ENCODE results near the gene RCCD1.
A peak's percentile ranks its signal among the peaks of the same experiment; 100 is the strongest.

DNA sequence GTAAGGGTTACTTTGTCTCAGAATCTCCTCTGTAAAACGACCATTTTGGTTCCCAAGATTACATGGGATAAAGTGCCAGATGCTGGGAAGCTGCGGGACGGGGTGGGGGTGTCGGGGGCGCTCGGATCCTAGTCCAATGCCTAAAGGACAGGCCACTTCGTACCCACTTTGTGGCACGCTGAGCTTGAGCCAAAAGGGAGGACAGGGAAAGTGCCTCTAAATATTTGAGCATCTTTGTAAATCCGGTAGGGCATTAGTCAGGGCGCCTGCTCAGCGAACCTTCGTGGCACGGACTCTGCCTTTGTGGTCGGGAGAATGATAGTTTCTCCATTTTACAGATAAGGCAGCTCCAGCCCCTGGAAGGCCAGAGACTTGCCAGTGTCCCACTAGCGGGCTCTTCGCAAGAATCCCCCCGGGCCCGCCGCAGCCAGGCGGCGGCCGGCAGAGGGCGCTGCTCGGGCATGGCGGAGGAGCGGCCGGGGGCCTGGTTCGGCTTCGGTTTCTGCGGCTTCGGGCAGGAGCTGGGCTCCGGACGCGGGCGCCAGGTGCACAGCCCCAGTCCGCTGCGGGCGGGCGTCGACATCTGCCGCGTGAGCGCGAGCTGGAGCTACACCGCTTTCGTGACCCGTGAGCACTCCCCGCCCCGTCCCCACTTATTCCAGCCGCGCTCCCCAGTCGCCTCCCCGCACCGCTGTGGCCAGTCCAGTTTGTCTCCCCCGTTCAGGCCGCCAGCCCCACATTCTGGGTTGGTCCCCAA is 1.8 kb downstream of the RCCD1 start:
- TF ChIP-seq, protein P1, sequence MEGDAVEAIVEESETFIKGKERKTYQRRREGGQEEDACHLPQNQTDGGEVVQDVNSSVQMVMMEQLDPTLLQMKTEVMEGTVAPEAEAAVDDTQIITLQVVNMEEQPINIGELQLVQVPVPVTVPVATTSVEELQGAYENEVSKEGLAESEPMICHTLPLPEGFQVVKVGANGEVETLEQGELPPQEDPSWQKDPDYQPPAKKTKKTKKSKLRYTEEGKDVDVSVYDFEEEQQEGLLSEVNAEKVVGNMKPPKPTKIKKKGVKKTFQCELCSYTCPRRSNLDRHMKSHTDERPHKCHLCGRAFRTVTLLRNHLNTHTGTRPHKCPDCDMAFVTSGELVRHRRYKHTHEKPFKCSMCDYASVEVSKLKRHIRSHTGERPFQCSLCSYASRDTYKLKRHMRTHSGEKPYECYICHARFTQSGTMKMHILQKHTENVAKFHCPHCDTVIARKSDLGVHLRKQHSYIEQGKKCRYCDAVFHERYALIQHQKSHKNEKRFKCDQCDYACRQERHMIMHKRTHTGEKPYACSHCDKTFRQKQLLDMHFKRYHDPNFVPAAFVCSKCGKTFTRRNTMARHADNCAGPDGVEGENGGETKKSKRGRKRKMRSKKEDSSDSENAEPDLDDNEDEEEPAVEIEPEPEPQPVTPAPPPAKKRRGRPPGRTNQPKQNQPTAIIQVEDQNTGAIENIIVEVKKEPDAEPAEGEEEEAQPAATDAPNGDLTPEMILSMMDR (IDR thresholded peaks at IDR 0.05; ENCODE audit: low read depth, low read length, poor library complexity, severe bottlenecking): peak; percentile 72
- no peak for TF ChIP-seq EZH2phosphoT487 (IDR thresholded peaks at IDR 0.05; ENCODE audit: borderline replicate concordance, low read length)

Data from DOHH2 (cell line).